Thyroid gland (tissue), 4 donors: ENCODE data around the gene AGAP5. TPM values are rescaled to one million over a fixed set of nuclear protein-coding genes. Genes with fewer than 3 reads are reported as not detected.

Experiments
- DNase-seq, 2 donors: peaks; one replicate each; pipeline ENCODE4 v3.0.0-alpha.2; 2019
- H3K27ac ChIP-seq, 3 donors: fragments of 200-600 bp; sonication (generic); 1 replicate in 2 of 3; 2 replicates in 1 of 3; pipeline ENCODE4 v1.5.1; 2016 to 2019; ENCODE audit warnings: mild to moderate bottlenecking in 1 of 3, moderate library complexity in 1 of 3
- H3K27me3 ChIP-seq: fragments of 200-600 bp; sonication (generic); one replicate; pipeline ENCODE4 v1.5.1; 2019
- H3K36me3 ChIP-seq, 2 donors: fragments of 200-600 bp; sonication (generic); one replicate each; pipeline ENCODE4 v1.5.1; 2016 to 2019
- H3K4me1 ChIP-seq, 2 donors: fragments of 200-600 bp; sonication (generic); one replicate each; pipeline ENCODE4 v1.5.1; 2017 to 2019
- H3K4me3 ChIP-seq, 3 donors: fragments of 200-600 bp; sonication (generic); replicated peaks in 1 of 3; 1 replicate in 2 of 3; 2 replicates in 1 of 3; pipeline ENCODE4 v1.5.1; 2016; ENCODE audit warnings: mild to moderate bottlenecking in 1 of 3
- H3K9me3 ChIP-seq: fragments of 200-600 bp; sonication (generic); one replicate; pipeline ENCODE4 v1.5.1; 2017
- POLR2A ChIP-seq, 2 donors: fragments of 450-650 bp; IDR thresholded peaks; one replicate each; pipeline ENCODE4 v1.6.1; 2017; ENCODE audit warnings: antibody characterized with exemption in 2 of 2, mild to moderate bottlenecking in 2 of 2, moderate library complexity in 1 of 2
- WGBS, 2 donors: methylation state at CpG; one replicate each; pipeline ENCODE4 v1.1.5; 2017; 5-methylcytosine and 5-hydroxymethylcytosine counted together
- intact Hi-C: fragments of 100-400 bp; cut with DNase I; formaldehyde crosslinking; loops from one replicate; pipeline ENCODE4 v1.15.1; 2023
- total RNA-seq, 4 donors: library from RNA; depleted of rRNA; stranded (reverse); fragments of >200 nt; gene quantifications; one replicate each; pipeline ENCODE4 v1.2.3, GENCODE V29; 2016
- TF ChIP-seq, protein P1 (sequence below), 6 experiments: fragments of 200-600 bp in 3 of 6; fragments of 450-650 bp in 3 of 6; sonication (generic) in 3 of 6; IDR thresholded peaks; one replicate each; pipeline ENCODE4 v1.5.1; 2016 to 2019; ENCODE audit warnings: antibody characterized with exemption in 6 of 6, mild to moderate bottlenecking in 2 of 6, inconsistent platforms in 1 of 6, moderate library complexity in 1 of 6

The AGAP5 gene
- total RNA-seq, 4 donors from 2014 or later = 8.2 to 12.1 (median 10.2) TPM

DNA sequence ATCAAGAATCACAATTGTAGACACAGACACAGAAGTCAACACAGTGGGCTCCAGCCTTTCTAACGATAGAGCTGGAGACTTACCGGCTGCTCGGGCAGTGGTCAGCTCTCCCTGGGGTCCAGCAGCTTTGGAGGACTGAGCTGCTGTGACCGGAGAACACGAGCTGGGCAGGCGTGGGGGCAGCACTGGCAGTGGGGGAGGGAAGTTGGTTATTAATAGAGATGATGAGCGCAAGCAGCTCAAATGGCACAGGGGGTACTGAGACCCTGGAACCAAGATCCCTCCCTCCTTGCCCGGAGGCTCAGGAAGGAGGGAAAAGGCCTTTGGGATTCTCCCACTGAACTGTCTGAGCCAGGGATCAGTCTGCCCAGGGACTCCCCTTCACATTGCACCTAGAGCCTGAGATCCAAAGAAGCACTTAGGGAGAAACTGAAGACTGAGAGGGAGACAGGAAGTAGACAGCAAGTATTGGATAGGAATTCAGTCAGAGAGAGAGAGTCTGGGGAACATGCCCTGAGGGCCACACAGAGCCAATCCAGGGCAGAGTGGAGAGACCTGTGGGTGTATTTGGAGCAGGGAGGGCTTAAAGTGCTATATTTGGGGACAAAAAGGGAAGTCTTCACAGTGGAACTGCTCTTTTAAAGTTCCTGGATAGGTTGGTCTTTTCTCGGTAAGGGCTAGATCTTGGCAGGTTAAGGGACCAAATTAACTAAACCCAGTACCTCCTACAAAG is 56.4 kb downstream of the AGAP5 start, which contains the start of gene MYOZ1:
MYOZ1 (minus strand) TSS at position 147 of the 733 bp plus-strand sequence. CDS start 1,457 bp downstream, outside the sequence.
- intact Hi-C loops = no loop called here
- H3K36me3 ChIP-seq = no peaks in the 10 kb centered on the region
- H3K4me1 ChIP-seq = peaks cover 32 to 33% of the 10 kb centered on the region in 2 donors
- peak within 1 kb of the TSS; percentile 59 to 82 (median 69) for H3K27ac ChIP-seq
- H3K27me3 ChIP-seq = no peaks in the 10 kb centered on the region
- H3K9me3 ChIP-seq = no peaks in the 10 kb centered on the region
- no peak within 1 kb of the TSS for H3K4me3 ChIP-seq
- WGBS, 2 donors = 61 to 84% methylated on average over 9 of the region's 9 CpGs
- peak in 1 of 2 donors; percentile 33 for TF ChIP-seq POLR2A (IDR thresholded peaks at IDR 0.05)
- TF ChIP-seq, protein P1, sequence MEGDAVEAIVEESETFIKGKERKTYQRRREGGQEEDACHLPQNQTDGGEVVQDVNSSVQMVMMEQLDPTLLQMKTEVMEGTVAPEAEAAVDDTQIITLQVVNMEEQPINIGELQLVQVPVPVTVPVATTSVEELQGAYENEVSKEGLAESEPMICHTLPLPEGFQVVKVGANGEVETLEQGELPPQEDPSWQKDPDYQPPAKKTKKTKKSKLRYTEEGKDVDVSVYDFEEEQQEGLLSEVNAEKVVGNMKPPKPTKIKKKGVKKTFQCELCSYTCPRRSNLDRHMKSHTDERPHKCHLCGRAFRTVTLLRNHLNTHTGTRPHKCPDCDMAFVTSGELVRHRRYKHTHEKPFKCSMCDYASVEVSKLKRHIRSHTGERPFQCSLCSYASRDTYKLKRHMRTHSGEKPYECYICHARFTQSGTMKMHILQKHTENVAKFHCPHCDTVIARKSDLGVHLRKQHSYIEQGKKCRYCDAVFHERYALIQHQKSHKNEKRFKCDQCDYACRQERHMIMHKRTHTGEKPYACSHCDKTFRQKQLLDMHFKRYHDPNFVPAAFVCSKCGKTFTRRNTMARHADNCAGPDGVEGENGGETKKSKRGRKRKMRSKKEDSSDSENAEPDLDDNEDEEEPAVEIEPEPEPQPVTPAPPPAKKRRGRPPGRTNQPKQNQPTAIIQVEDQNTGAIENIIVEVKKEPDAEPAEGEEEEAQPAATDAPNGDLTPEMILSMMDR (IDR thresholded peaks at IDR 0.05) = no peak
- peak; percentile 51 to 58 for DNase-seq

DNA sequence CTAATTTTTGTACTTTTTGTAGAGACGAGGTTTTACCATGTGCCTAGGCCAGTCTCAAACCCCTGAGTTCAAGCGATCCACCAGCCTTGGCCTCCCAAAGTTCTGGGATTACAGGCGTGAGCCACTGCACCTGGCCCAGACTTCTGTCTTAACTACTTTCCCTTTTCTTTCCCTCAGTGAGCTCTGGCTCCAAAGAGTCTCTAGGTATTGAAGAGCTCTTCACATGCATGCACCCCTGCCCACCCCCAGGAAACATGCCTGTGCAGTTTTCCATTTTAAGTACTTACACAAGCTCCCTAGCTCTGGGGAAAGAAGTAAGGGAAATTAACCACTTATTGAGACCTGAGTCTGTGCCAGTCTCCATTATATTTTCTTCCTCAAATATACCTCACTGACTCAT is 58.6 kb downstream of the AGAP5 start:
- TF ChIP-seq POLR2A (IDR thresholded peaks at IDR 0.05) = no peak
- TF ChIP-seq, protein P1 (IDR thresholded peaks at IDR 0.05) = no peak
- Histone ChIP-seq H3K36me3 (no peaks in the 10 kb centered on the region), H3K4me3 (no peak overlapping the region), H3K27me3 (no peaks in the 10 kb centered on the region), H3K4me1 (peaks cover 32 to 33% of the 10 kb centered on the region in 2 donors), H3K27ac (peak overlapping the region; percentile 58 to 75 (median 69)), H3K9me3 (no peaks in the 10 kb centered on the region)
- intact Hi-C loops = no loop called here
- WGBS, 2 donors = 51 to 63% methylated on average over 3 of the region's 3 CpGs
- DNase-seq = peak; percentile 71 to 78

DNA sequence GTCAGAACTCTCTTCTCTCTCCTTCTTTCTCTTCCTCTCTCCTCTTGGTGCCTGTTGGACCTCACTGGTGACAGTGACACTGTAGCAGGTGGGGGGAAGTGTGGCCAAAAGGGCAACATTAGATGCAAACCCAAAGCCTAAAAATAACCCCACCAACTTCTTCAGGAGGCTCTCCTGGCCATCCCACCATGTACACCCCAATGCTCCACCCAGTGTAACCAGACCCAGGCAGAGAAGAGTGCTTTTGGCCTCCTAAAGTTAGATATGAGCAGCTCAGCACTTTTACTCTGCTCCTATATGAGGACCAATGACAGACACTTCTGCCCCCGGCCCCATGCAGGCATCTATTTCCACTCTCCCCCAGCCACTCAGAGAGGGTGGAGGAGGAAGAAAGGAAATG is 62.1 kb downstream of the AGAP5 start:
- no peak for TF ChIP-seq POLR2A (IDR thresholded peaks at IDR 0.05)
- TF ChIP-seq, protein P1 (IDR thresholded peaks at IDR 0.05) = no peak
- no peaks in the 10 kb centered on the region for H3K27me3 ChIP-seq
- intact Hi-C loops = no loop called here
- WGBS, 2 donors = 0 to 52% methylated on average over 1 of the region's 1 CpG
- no peaks in the 10 kb centered on the region for H3K9me3 ChIP-seq
- H3K27ac ChIP-seq = no peak overlapping the region
- H3K4me1 ChIP-seq = peaks cover 18% of the 10 kb centered on the region in 2 donors
- H3K4me3 ChIP-seq = no peak overlapping the region
- no peaks in the 10 kb centered on the region for H3K36me3 ChIP-seq
- DNase-seq = no peak

DNA sequence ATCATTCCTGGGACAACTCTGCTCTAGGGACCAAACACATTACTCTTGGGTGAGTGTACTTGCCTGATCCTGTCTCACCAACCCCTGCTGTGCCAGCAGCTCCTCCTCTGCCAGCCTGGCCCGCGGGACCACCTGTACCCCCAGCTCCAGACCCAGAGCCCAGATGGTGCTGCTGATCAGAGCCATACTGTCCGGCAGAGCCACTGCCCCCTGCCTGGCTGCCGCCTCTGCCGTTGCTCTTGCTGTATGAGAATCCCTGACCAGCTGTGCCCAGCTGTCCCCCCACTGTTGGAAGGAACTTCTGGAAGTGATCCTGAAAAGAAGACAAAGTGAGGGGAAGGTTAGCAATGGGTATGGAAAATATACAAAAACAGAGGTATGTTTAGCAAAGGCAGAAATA is 63.5 kb downstream of the AGAP5 start:
- intact Hi-C loops = no loop called here
- no peaks in the 10 kb centered on the region for H3K9me3 ChIP-seq
- no peak overlapping the region for H3K27ac ChIP-seq
- H3K27me3 ChIP-seq = no peaks in the 10 kb centered on the region
- no peak for TF ChIP-seq POLR2A (IDR thresholded peaks at IDR 0.05)
- TF ChIP-seq, protein P1 (IDR thresholded peaks at IDR 0.05) = no peak
- no peak for DNase-seq
- peaks cover 5% of the 10 kb centered on the region in 2 donors for H3K4me1 ChIP-seq
- no peak overlapping the region for H3K4me3 ChIP-seq
- H3K36me3 ChIP-seq = no peaks in the 10 kb centered on the region
- 73 to 81% methylated on average over 5 of the region's 5 CpGs for WGBS, 2 donors

DNA sequence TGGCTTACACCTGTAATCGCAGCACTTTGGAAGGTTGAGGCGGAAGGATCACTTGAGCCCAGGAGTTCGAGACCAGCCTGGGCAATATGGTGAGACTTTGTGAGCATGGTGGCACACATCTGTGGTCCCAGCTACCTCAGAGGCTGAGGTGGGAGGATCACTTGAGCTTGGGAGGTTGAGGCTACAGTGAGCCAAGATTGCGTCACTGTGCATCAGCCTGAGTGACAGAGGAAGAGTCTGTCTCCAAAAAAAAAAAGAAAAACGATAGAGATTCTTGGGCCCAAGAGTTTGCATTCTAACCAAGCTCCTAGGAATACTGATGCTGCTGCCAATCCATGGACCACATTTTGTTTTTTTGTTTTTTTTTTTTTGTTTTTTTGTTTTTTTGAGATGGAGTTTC is 68.7 kb downstream of the AGAP5 start:
- WGBS, 2 donors = 92 to 93% methylated on average over 5 of the region's 5 CpGs
- Histone ChIP-seq H3K36me3 (no peaks in the 10 kb centered on the region), H3K4me1 (peaks cover 3 to 16% of the 10 kb centered on the region in 2 donors), H3K4me3 (no peak overlapping the region), H3K27ac (no peak overlapping the region), H3K9me3 (no peaks in the 10 kb centered on the region), H3K27me3 (no peaks in the 10 kb centered on the region)
- no peak for DNase-seq
- TF ChIP-seq POLR2A (IDR thresholded peaks at IDR 0.05) = no peak
- TF ChIP-seq, protein P1 (IDR thresholded peaks at IDR 0.05) = no peak
- intact Hi-C loops = loop anchor here (5.0 kb wide), 1 partner anchor 57 kb away; no protein-coding TSS in a partner anchor
